HEK293T (cell line): Measurements from ENCODE around the gene MCM8.

Experiments
- CTCF ChIA-PET: fragments of 350-600 bp; formaldehyde crosslinking; extraction: SDS; loops from one replicate; lab custom pipeline; 2021; ENCODE audit warnings: antibody characterized with exemption, inconsistent platforms; lab: Yijun Ruan, JAX
- POLR2A ChIA-PET: fragments of 350-600 bp; formaldehyde crosslinking; extraction: SDS; loops from one replicate; lab custom pipeline; 2020; ENCODE audit warnings: antibody characterized with exemption, inconsistent platforms; lab: Yijun Ruan, JAX
- DNase-seq: peaks from one replicate; pipeline ENCODE4 v3.0.0; 2012; ENCODE audit warnings: mixed read lengths; ENCODE audit errors: extremely low spot score
- BHLHE40 ChIP-seq: fragments of 450-650 bp; IDR thresholded peaks from 2 replicates; pipeline ENCODE4 v1.6.1; 2016; ENCODE audit warnings: mild to moderate bottlenecking, moderate library complexity, borderline replicate concordance
- CTBP1 ChIP-seq: fragments of 450-650 bp; IDR thresholded peaks from 2 replicates; pipeline ENCODE4 v1.6.1; 2016; ENCODE audit warnings: borderline replicate concordance
- ELF4 ChIP-seq: fragments of 450-650 bp; IDR thresholded peaks from 2 replicates; pipeline ENCODE4 v1.6.1; 2017; ENCODE audit warnings: antibody characterized with exemption
- FOXA1 ChIP-seq: fragments of 450-650 bp; IDR thresholded peaks from 2 replicates; pipeline ENCODE4 v1.6.1; 2016; ENCODE audit warnings: mild to moderate bottlenecking
- FOXK2 ChIP-seq: fragments of 450-650 bp; IDR thresholded peaks from 2 replicates; pipeline ENCODE4 v1.6.1; 2016; ENCODE audit warnings: mild to moderate bottlenecking
- FOXM1 ChIP-seq: fragments of 450-650 bp; IDR thresholded peaks from 2 replicates; pipeline ENCODE4 v1.6.1; 2017; ENCODE audit warnings: mild to moderate bottlenecking, borderline replicate concordance
- HDGF ChIP-seq: fragments of 450-650 bp; IDR thresholded peaks from 2 replicates; pipeline ENCODE4 v1.6.1; 2017; ENCODE audit warnings: antibody characterized with exemption, borderline replicate concordance
- L3MBTL2 ChIP-seq: fragments of 450-650 bp; conservative IDR thresholded peaks from 2 replicates; pipeline ENCODE4 v1.6.1; 2016; ENCODE audit warnings: mild to moderate bottlenecking
- LEF1 ChIP-seq: fragments of 450-650 bp; IDR thresholded peaks from 2 replicates; pipeline ENCODE4 v1.6.1; 2017; ENCODE audit warnings: mild to moderate bottlenecking, borderline replicate concordance
- NFRKB ChIP-seq: fragments of 450-650 bp; IDR thresholded peaks from 2 replicates; pipeline ENCODE4 v1.6.1; 2016; ENCODE audit warnings: mild to moderate bottlenecking, moderate library complexity
- SP1 ChIP-seq: fragments of 450-650 bp; IDR thresholded peaks from 2 replicates; pipeline ENCODE4 v1.6.1; 2017
- SUZ12 ChIP-seq: fragments of 450-650 bp; IDR thresholded peaks from 2 replicates; pipeline ENCODE4 v1.6.1; 2016; ENCODE audit warnings: mild to moderate bottlenecking
- TARDBP ChIP-seq: fragments of 450-650 bp; IDR thresholded peaks from 2 replicates; pipeline ENCODE4 v1.6.1; 2016
- ZNF384 ChIP-seq: fragments of 450-650 bp; IDR thresholded peaks from 2 replicates; pipeline ENCODE4 v1.6.1; 2016
- TF ChIP-seq, protein P1 (sequence below): fragments of 450-650 bp; IDR thresholded peaks from 2 replicates; pipeline ENCODE4 v1.6.1; 2016

Gene MCM8

DNA sequence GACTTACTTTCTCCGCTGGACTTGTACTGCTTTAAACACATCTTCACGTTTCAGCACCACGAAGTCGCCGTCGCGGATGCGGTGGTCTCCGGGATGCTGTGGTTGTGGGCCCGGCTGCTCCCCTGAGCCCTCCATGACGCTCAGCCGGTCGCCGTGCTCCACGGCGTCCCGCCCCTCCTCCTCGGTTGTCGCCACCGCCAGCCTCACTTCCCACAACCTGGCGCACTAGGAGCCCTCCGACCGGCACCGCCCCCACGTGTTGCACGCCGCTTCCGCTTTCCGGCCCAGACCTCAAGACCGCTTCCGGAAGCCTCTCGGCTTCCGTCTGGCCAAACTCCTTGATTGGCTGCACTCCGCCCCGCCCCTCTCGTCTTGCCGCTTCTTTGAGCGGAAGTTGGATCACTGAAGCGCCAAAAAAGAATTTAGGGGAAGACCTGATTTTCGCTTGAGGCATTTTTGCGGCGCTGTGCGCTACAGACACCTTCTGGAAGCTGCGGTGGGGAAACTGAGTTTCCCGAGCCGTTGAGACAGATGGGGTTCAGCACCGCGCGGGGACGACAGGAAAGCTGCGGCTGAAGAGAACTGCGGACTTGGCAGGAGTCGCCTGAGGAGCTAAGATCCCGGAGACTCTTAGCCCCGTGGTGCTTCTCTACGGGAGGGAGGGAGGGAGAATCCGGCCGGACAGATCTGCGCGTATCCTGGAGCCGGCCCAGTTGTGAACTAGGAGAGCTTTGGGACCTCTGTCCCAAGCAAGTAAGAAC, at the start of gene MCM8, which contains the start of gene TRMT6:
Gene MCM8 (plus strand): TSS at position 382 of the 761 bp plus-strand sequence. CDS start 1,364 bp downstream, outside the sequence.
Gene TRMT6 (minus strand): TSS at position 263 of the 761 bp plus-strand sequence. CDS start 128 bp downstream, at position 135.
- CTCF ChIA-PET = no interaction called here
- POLR2A ChIA-PET = interaction anchor here (1.0 to 1.1 kb wide), 4 partner anchors 10 to 104 kb away, joined by 3 to 5 read pairs (median 3); no protein-coding TSS in a partner anchor
- no peak for TF ChIP-seq FOXK2
- peak; percentile 83 for TF ChIP-seq ELF4
- peak; percentile 95 for TF ChIP-seq L3MBTL2
- TF ChIP-seq, protein P1, sequence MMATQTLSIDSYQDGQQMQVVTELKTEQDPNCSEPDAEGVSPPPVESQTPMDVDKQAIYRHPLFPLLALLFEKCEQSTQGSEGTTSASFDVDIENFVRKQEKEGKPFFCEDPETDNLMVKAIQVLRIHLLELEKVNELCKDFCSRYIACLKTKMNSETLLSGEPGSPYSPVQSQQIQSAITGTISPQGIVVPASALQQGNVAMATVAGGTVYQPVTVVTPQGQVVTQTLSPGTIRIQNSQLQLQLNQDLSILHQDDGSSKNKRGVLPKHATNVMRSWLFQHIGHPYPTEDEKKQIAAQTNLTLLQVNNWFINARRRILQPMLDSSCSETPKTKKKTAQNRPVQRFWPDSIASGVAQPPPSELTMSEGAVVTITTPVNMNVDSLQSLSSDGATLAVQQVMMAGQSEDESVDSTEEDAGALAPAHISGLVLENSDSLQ = peak; percentile 84

DNA sequence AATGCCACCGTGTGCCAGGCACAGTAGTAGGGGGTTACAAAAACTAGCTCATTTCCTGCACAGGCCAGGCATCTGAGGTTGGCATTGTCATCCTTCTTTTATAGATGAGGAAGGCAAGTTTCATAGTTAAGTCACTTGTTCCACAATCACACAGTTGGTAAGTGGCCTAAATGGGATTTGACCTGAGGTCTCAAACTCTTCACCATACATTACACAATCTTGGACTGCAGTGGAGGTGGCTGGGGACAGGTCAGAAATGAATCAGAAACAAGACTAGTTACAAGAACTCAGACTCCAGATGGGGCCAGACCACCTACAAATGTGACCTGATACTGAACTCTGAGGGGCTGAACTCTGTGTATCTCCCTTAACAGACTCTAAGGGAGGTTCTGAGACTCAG, 49.5 kb upstream of the MCM8 start:
- no peak for DNase-seq
- TF ChIP-seq, protein P1 = no peak
- TF ChIP-seq CTBP1 (no peak), FOXM1 (no peak), BHLHE40 (no peak), TARDBP (no peak), HDGF (no peak)
- POLR2A ChIA-PET = no interaction called here
- CTCF ChIA-PET = no interaction called here

More for the DNA sequence above, at the start of gene MCM8, which contains the start of gene TRMT6:
- peak; percentile 93 for DNase-seq

- ChIA-PET CTCF (no interaction called here), POLR2A (no interaction called here)
- no peak for DNase-seq
- TF ChIP-seq BHLHE40 (no peak), FOXA1 (no peak), CTBP1 (no peak), L3MBTL2 (no peak), NFRKB (no peak), TARDBP (no peak), ELF4 (no peak), FOXM1 (no peak), ZNF384 (no peak)
- TF ChIP-seq, protein P1 = no peak
Measured at GRCh38 chr20:5908981-5909380, 41.5 kb upstream of the MCM8 start.

DNA sequence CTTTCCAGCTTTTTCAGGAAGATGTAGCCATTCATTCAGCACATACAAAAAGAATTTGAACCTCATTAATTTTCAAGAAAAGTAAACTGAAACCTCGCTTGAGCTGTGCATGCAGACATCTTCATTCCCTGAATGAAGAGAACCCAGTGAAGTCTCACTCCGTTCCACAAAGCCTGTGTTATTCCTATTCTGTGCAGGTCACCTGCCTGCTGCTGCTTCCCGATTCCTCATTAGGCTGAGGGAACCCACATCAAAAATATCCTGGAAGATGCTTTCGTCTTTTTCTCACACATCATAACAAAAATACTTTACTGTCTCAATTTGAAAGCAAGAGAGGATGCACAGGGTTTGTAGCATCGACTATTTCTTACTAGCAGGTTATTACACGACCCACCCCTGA, 40.3 kb upstream of the MCM8 start:
- no peak for DNase-seq
- no peak for TF ChIP-seq TARDBP
- TF ChIP-seq LEF1 = no peak
- no peak for TF ChIP-seq BHLHE40
- POLR2A ChIA-PET = no interaction called here
- CTCF ChIA-PET = interaction anchor here (0.7 kb wide), 1 partner anchor 28 kb away, joined by 4 read pairs; no protein-coding TSS in a partner anchor

DNA sequence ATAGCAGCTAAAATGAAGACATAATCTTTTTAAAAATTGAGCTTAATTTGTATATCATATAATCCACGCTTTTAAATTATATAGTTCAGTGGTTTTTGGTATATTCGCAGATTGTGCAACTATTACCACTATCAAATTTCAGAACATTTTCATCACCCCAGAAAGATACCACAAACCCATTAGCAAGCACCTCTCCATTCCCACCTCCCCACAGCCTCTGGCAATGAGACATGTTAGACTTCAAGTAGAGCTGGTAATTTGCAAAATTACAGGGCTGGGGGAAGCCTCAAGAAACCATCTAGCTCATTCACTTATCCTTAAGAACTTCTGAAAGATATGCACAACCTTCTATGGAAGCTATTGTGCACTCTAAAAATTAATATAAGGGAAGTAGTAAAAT, 37.3 kb upstream of the MCM8 start:
- CTCF ChIA-PET = interaction anchor here (0.6 kb wide), 1 partner anchor 399 kb away, joined by 3 read pairs; no protein-coding TSS in a partner anchor
- DNase-seq = no peak
- POLR2A ChIA-PET = no interaction called here
- TF ChIP-seq LEF1 (no peak), SP1 (no peak), ZNF384 (no peak), SUZ12 (no peak), BHLHE40 (no peak), TARDBP (no peak), CTBP1 (no peak), HDGF (no peak)

- ChIA-PET POLR2A (no interaction called here), CTCF (no interaction called here)
- no peak for DNase-seq
- TF ChIP-seq L3MBTL2 (no peak), TARDBP (no peak), SUZ12 (no peak), FOXK2 (no peak), FOXM1 (no peak), FOXA1 (no peak), SP1 (no peak), ELF4 (no peak), HDGF (no peak), LEF1 (no peak), ZNF384 (no peak)
- TF ChIP-seq, protein P1 = no peak
Measured at GRCh38 chr20:5914859-5915258, 35.6 kb upstream of the MCM8 start.
